ENCODE data around the gene LPP.
"Not testable (repeated sequence)": the region's sequence is repeated elsewhere in the genome, so short reads cannot be mapped to it uniquely, and the experiment has no call there.

The LPP gene

DNA sequence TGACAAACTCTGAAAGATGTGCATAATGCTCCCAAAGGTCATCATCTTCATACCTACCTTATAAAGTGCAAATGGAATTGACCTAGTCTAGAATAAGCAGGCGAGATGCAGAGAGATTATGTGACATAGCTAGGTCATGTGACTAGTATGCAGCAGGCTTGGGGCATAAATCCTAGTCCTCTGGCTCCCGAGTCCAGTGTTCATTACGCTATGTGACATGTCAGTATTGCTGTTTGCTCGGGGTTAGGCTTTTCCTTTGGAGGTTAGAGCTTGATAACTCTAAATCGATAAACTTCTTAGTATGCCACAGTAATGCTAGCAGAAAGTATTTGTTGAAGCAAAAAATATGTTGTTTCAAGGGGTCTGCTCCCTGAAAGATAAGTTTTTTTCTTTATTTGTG is 536.1 kb downstream of the LPP start:
- peaks cover 40% of the 10 kb centered on the region for H3K4me1 Mint-ChIP-seq
- H3K36me3 Mint-ChIP-seq (ENCODE audit: low read depth): peaks cover 9% of the 10 kb centered on the region
- H3K9me3 Mint-ChIP-seq: no peaks in the 10 kb centered on the region
- ATAC-seq (no peak), DNase-seq (no peak)
- no peak overlapping the region for H3K27ac Mint-ChIP-seq
- no peak overlapping the region for H3K4me3 Mint-ChIP-seq
- no peaks in the 10 kb centered on the region for H3K27me3 Mint-ChIP-seq

DNA sequence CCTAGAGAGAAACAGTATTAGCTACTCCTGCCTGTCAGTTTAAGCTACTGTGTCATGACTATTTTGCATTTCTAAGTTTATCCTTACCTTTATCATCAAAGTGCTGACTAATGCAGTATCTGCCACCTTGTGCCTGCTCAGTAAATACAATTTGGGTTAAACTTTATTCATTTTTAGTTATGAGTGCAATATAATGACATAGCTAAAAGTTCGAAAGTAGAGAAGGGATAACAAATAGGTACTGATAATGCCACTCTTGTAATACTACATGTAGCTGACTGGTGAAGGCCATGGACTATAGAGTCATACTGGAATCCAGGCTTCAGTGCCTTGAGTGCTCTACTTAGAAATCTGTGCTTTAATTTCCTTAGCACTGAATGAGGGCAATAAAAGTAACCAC is 537.0 kb downstream of the LPP start:
- Mint-ChIP-seq H3K27me3 (no peaks in the 10 kb centered on the region), H3K9me3 (no peaks in the 10 kb centered on the region), H3K4me3 (no peak overlapping the region), H3K27ac (no peak overlapping the region), H3K36me3 (ENCODE audit: low read depth) (peaks cover 7% of the 10 kb centered on the region), H3K4me1 (peaks cover 47% of the 10 kb centered on the region)
- ATAC-seq (no peak), DNase-seq (no peak)

DNA sequence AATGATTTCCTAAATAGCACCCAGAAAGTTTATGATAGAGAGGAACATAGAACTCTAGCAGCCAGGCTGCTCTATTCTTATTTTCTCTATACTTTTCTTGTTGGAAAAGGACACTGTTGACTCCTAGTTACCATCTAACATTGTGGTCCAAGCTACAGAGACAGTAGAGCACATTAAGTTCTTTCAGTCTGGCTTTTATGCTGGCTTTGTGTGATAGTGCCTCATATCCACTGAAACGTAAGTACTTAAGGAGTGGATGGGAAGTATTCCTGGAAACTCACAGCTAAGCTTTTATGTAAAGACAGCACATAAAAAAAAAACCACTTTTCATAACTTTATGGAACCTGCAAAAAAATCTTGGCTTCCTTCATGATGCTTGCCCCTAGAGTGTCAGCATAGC is 537.7 kb downstream of the LPP start:
- H3K36me3 Mint-ChIP-seq (ENCODE audit: low read depth): peaks cover 7% of the 10 kb centered on the region
- no peaks in the 10 kb centered on the region for H3K27me3 Mint-ChIP-seq
- DNase-seq (no peak), ATAC-seq (no peak)
- H3K27ac Mint-ChIP-seq: no peak overlapping the region
- no peaks in the 10 kb centered on the region for H3K9me3 Mint-ChIP-seq
- no peak overlapping the region for H3K4me3 Mint-ChIP-seq
- H3K4me1 Mint-ChIP-seq: peaks cover 48% of the 10 kb centered on the region

DNA sequence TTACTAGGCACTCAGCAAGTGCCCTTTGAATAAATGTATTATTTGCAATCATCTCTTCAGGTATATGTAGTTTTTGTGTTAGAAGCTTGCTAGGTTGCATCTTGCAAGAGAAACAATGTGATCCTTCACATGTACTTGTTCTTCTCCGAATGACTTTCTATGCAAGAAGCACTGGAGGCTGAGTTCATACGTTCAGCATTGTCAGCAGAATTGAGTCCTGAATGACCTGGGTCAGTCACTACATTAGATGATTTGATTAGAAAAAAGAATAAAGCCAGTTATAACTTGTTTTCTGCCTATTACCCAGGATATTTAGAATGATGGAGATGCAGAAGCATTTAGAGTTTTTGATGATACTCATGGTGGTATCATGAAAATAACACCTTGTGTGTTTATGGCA is 538.7 kb downstream of the LPP start:
- no peaks in the 10 kb centered on the region for H3K27me3 Mint-ChIP-seq
- no peak overlapping the region for H3K4me3 Mint-ChIP-seq
- ATAC-seq (no peak), DNase-seq (no peak)
- H3K27ac Mint-ChIP-seq: no peak overlapping the region
- H3K4me1 Mint-ChIP-seq: peaks cover 47% of the 10 kb centered on the region
- no peaks in the 10 kb centered on the region for H3K9me3 Mint-ChIP-seq
- H3K36me3 Mint-ChIP-seq (ENCODE audit: low read depth): peaks cover 7% of the 10 kb centered on the region

DNA sequence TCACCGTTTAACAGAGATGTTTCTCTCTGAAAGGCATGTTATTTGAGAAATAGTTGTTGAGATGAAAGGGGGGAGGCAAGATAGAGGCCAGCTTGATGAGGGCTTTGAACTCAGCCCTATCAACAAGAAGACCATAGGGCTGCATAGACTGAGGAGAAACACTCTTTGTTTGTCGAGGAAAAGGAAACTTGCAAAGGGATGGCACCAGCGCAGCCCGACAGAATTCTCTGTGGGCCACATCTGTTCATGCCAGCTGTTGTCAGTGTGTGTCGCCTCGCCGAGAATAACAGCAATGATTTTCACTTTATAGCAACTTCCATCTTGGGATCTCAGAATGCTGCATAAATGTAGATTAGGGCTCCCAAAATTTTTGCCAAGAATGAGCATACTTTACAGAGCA is 539.5 kb downstream of the LPP start:
- ATAC-seq (no peak), DNase-seq (no peak)
- H3K9me3 Mint-ChIP-seq: no peaks in the 10 kb centered on the region
- H3K4me3 Mint-ChIP-seq: no peak overlapping the region
- H3K27ac Mint-ChIP-seq: no peak overlapping the region
- peaks cover 4% of the 10 kb centered on the region for H3K36me3 Mint-ChIP-seq (ENCODE audit: low read depth)
- H3K4me1 Mint-ChIP-seq: peaks cover 41% of the 10 kb centered on the region
- H3K27me3 Mint-ChIP-seq: no peaks in the 10 kb centered on the region

DNA sequence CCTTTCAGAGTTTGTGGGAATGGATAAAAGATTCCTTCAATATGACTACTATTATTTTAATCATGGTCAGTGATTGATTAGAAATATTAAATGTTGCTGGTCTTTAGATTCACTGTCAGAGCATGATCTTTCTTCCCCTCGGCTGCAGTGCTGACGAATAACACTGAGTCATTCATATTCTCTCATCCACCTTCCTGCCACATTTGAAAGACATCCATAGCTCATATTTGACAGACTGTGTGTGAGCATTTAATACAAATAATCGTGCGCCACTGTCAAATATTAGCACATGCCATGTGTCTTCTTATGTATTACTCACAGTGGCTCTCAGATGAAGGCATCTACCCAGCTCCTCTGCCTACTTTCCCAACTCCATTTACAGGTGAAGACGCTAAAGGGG is 541.3 kb downstream of the LPP start:
- ATAC-seq (peak; percentile 31), DNase-seq (no peak)
- Mint-ChIP-seq H3K4me1 (peaks cover 37% of the 10 kb centered on the region), H3K9me3 (no peaks in the 10 kb centered on the region), H3K36me3 (ENCODE audit: low read depth) (no peaks in the 10 kb centered on the region), H3K4me3 (no peak overlapping the region), H3K27me3 (no peaks in the 10 kb centered on the region), H3K27ac (peak overlapping the region; percentile 63)

DNA sequence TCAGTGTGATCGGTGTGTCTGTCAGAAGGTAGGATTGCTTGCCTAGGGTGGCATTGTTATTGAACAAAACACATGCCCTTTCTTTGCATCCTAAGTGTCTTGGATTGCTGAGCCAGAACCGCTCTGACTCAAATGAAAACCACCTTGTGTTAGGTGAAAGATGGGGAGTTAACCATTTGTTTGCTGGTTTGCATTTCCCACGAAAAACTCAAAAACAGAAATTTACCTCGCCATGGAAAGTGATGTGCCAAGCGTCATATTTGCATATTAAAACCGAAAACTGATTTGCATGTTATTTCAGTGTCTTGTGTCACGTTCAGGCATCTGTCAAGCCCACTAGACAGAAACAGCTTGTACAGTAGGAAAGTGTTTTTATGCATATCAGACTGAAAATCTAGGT is 543.2 kb downstream of the LPP start:
- ATAC-seq (peak; percentile 45), DNase-seq (no peak)
- Mint-ChIP-seq H3K9me3 (no peaks in the 10 kb centered on the region), H3K4me1 (peaks cover 48% of the 10 kb centered on the region), H3K36me3 (ENCODE audit: low read depth) (no peaks in the 10 kb centered on the region), H3K4me3 (peak overlapping the region; percentile 2), H3K27me3 (no peaks in the 10 kb centered on the region), H3K27ac (peak overlapping the region; percentile 37)

DNA sequence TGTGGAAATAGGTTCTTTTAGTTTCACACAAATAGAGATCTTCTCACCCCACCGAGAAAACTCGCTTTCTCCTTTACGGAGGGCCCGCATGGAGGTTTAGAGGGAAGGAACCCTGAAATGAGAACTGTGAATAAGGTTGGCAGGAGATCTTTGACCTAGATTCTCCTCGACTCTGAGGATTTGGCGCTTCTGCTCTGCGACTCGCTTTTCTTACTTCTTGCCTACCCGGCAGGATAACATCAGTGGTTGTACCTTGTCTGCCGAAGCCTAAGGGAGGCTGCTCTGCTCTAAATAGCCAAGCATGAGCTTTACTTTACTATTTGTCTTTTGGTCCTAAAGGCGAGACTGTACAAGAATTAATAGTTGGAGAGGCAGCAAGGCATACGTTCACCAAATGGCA is 544.5 kb downstream of the LPP start:
- Mint-ChIP-seq H3K27me3 (no peaks in the 10 kb centered on the region), H3K4me3 (no peak overlapping the region), H3K9me3 (no peaks in the 10 kb centered on the region), H3K27ac (no peak overlapping the region), H3K4me1 (peaks cover 51% of the 10 kb centered on the region), H3K36me3 (ENCODE audit: low read depth) (no peaks in the 10 kb centered on the region)
- DNase-seq (no peak), ATAC-seq (no peak)

DNA sequence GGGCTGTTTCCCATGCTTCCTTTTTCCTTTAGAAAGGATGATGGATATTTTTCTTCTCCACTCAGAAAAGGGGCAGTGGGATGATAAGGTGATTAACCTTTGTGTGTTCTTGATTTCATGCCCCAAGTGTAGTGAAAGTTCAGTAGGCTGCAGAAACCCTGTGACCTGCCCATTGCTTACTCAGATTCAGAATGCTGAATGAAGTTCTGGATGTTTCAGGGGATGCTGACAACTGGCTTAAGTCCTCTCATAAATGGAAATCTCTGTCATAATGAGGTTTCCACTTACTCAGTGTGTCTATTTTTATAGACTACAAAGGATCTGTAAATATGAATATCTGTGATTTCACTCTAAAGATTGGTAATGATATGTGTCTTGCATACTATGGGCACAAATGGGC is 546.5 kb downstream of the LPP start:
- no peaks in the 10 kb centered on the region for H3K36me3 Mint-ChIP-seq (ENCODE audit: low read depth)
- no peaks in the 10 kb centered on the region for H3K27me3 Mint-ChIP-seq
- H3K4me1 Mint-ChIP-seq: peaks cover 46% of the 10 kb centered on the region
- H3K9me3 Mint-ChIP-seq: no peaks in the 10 kb centered on the region
- peak overlapping the region; percentile 63 for H3K27ac Mint-ChIP-seq
- ATAC-seq: peak; percentile 83
- H3K4me3 Mint-ChIP-seq: no peak overlapping the region
- no peak for DNase-seq

DNA sequence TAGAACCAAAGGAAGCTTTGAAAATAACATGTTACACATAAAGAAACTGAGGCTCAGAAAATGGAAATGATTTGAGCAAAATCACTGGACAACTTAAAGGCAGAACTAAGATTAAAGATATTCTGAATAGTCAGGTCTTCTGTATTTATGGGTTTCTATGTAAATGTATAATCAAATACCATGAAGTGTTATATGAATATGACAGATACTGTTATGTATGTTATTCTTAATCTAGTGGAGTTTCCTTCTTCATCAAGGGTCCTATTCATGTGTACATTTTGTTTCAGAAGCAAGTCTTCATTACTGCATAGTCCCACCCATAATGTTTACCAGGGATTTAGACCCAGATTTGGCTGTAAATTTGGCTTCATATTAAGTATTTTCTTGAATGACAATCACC is 547.0 kb downstream of the LPP start:
- DNase-seq (no peak), ATAC-seq (peak; percentile 3)
- no peak overlapping the region for H3K4me3 Mint-ChIP-seq
- peak overlapping the region; percentile 63 for H3K27ac Mint-ChIP-seq
- no peaks in the 10 kb centered on the region for H3K27me3 Mint-ChIP-seq
- H3K4me1 Mint-ChIP-seq: peaks cover 42% of the 10 kb centered on the region
- H3K36me3 Mint-ChIP-seq (ENCODE audit: low read depth): no peaks in the 10 kb centered on the region
- H3K9me3 Mint-ChIP-seq: no peaks in the 10 kb centered on the region

DNA sequence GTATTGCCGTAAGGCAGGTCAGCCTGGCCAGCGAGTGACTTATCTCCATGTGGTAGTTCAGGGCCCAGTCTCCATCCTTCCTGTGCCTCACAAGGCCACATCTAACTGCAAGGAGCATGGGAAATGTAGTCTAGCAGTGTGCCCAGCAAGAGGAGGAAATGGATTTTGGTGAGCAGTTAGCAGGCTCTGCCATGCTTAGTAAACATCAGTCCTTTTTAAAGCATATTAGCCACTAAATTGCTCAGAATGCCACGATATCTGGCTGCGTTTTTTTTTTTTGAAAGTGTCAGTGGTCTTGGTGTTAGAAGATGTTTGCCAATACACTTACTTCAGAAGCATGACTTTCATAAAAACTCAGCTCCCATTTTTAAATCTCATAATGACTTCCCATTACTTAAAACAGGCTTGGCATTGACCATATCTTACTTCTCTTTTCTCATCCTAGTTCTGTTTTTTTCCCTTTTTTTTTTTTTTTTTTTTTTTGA is 547.6 kb downstream of the LPP start:
- DNase-seq: no peak
- ATAC-seq: no peak
- Mint-ChIP-seq H3K4me3 (no peak overlapping the region), H3K36me3 (ENCODE audit: low read depth) (no peaks in the 10 kb centered on the region), H3K4me1 (peaks cover 36% of the 10 kb centered on the region), H3K9me3 (no peaks in the 10 kb centered on the region), H3K27ac (peak overlapping the region; percentile 63), H3K27me3 (no peaks in the 10 kb centered on the region)

DNA sequence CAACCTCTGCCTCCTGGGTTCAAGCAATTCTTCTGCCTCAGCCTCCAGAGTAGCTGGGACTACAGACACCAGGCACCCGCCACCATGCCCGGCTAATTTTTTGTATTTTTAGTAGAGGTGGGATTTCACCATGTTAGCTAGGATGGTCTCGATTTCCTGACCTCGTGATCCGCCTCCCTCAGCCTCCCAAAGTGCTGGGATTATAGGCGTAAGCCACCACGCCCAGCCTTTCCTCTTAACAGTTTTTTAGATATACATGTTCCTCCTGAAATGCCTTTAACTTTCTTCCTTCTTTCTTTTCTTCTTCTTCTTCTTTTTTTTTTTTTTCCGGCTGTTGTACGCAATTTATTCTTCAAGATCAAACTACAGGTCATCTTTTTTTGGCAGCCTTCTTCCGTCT is 548.1 kb downstream of the LPP start:
- not testable (repeated sequence) for H3K4me3 Mint-ChIP-seq; ATAC-seq; H3K9me3 Mint-ChIP-seq; DNase-seq; H3K36me3 Mint-ChIP-seq (ENCODE audit: low read depth); H3K27me3 Mint-ChIP-seq
- Mint-ChIP-seq H3K4me1 (peaks cover 31% of the 10 kb centered on the region), H3K27ac (peak overlapping the region; percentile 34)

DNA sequence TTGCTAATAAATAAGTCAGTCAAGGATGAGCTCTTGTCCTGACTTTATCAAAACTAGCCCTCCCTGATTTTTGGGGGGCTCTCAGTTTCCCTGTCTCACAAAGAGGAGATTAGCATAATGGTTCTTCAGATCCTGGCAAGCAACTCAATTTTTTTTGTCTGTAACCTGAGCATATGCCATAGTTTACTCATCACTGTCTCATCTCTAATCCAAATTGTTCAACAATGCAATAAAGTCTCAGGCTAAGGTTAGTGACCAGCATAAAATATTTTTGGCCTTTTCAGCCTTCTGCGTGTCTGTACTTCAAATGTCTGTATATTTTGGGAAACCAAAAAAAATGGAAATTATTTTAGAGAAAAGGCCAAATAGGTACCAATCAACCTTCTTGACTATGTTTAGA is 552.2 kb downstream of the LPP start:
- H3K36me3 Mint-ChIP-seq (ENCODE audit: low read depth): peaks cover 3% of the 10 kb centered on the region
- H3K27ac Mint-ChIP-seq: no peak overlapping the region
- H3K4me3 Mint-ChIP-seq: no peak overlapping the region
- H3K27me3 Mint-ChIP-seq: no peaks in the 10 kb centered on the region
- ATAC-seq (no peak), DNase-seq (no peak)
- H3K4me1 Mint-ChIP-seq: peaks cover 10% of the 10 kb centered on the region
- H3K9me3 Mint-ChIP-seq: no peaks in the 10 kb centered on the region

DNA sequence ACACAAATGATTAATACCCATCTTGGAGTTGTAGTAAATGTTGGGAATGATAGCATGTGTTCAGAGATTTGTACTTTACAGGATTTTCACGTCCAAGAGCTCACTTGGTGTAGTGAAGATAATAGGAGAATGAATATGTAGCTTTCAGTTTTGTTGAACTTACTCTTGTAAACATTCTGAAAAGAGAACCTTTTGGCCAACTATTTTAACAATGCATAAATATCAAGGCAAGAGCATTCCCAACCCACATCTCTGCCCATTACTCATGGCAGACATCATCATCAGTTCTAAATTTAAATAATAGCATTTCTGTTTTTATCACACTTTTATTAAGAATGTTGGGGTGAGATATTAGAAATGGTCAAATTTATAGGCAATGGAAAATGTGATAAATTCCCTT is 552.6 kb downstream of the LPP start:
- Mint-ChIP-seq H3K36me3 (ENCODE audit: low read depth) (peaks cover 3% of the 10 kb centered on the region), H3K4me1 (peaks cover 7% of the 10 kb centered on the region), H3K9me3 (no peaks in the 10 kb centered on the region), H3K4me3 (no peak overlapping the region), H3K27me3 (no peaks in the 10 kb centered on the region), H3K27ac (no peak overlapping the region)
- ATAC-seq: no peak
- DNase-seq: no peak

DNA sequence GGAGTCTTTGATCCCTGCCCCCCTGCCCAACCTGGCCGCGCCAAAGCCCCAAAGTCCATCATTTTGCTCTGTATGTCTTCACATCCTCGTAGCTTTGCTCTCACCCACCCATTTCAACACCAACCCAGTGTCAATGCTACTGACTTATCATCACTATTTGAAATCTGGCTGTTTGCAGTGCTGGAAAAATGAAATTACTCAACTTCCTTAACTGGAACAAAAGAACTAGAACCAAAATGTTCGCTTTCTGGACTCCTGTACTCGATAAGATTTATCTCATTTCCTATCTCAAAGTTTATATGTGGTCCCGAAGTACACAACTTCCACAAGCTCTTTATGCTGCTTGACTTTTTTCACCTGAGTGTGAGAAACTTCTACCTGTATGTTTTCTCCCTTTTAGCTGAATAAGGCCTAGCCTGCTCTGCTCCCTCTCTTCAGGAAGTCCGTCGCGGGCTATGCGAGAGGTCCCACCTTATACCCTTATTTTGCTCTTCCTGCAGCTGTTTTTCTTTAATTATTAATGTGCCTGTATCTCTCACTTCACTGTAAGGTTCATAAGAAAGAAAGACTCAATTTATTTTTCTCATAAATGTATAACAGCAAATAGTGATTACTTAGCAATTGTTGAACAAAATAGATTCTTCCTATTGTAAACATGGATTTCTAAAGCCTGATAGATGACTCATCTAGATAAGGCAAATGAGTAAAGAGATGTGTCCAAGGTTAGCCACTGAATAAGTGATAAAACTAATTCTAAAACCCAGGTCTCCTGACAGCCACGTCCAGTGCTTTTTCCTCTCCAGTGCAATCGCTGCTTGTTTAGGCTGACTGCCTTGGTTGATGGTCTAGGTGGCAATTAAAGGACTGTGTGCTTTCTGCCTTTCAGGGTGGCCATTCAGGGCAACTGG is 553.7 kb downstream of the LPP start:
- DNase-seq (no peak), ATAC-seq (no peak)
- Mint-ChIP-seq H3K4me1 (peaks cover 7% of the 10 kb centered on the region), H3K4me3 (no peak overlapping the region), H3K36me3 (ENCODE audit: low read depth) (peaks cover 3% of the 10 kb centered on the region), H3K9me3 (no peaks in the 10 kb centered on the region), H3K27me3 (no peaks in the 10 kb centered on the region), H3K27ac (no peak overlapping the region)

All from activated naive CD8-positive, alpha-beta T cell treated with anti-CD3 and anti-CD28 coated beads, Interleukin-2, amount 50 U/mL, for 24 hours (primary cell).